ENCODE data around the gene EFCAB6.

Gene EFCAB6

GRCh38 chr22:43490311-43490710, 321.8 kb downstream of the EFCAB6 start:
- no peak for DNase-seq

- no peak for DNase-seq
Observed at GRCh38 chr22:43488937-43489336, 323.2 kb downstream of the EFCAB6 start.

- no peak for DNase-seq
Observed at GRCh38 chr22:43488031-43488866, 323.9 kb downstream of the EFCAB6 start.

GRCh38 chr22:43487311-43488030, 324.6 kb downstream of the EFCAB6 start:
- no peak for DNase-seq

GRCh38 chr22:43485502-43486089, 326.5 kb downstream of the EFCAB6 start:
- DNase-seq = no peak

GRCh38 chr22:43484227-43484626, 327.9 kb downstream of the EFCAB6 start:
- DNase-seq = no peak

- DNase-seq = no peak
Observed at GRCh38 chr22:43483669-43484068, 328.4 kb downstream of the EFCAB6 start.

GRCh38 chr22:43483266-43483665, 328.8 kb downstream of the EFCAB6 start:
- no peak for DNase-seq

- no peak for DNase-seq
Observed at GRCh38 chr22:43482318-43482625, 329.8 kb downstream of the EFCAB6 start.

GRCh38 chr22:43481568-43482317, 330.4 kb downstream of the EFCAB6 start:
- DNase-seq = no peak

- DNase-seq = no peak
Observed at GRCh38 chr22:43479962-43480361, 332.1 kb downstream of the EFCAB6 start.

GRCh38 chr22:43479301-43479950, 332.7 kb downstream of the EFCAB6 start:
- no peak for DNase-seq

Measured in NCI-H1048 (cell line).